ENCODE results near the gene TSEN34.
"Not testable (repeated sequence)": the region's sequence is repeated elsewhere in the genome, so short reads cannot be mapped to it uniquely, and the experiment has no call there.

DNA sequence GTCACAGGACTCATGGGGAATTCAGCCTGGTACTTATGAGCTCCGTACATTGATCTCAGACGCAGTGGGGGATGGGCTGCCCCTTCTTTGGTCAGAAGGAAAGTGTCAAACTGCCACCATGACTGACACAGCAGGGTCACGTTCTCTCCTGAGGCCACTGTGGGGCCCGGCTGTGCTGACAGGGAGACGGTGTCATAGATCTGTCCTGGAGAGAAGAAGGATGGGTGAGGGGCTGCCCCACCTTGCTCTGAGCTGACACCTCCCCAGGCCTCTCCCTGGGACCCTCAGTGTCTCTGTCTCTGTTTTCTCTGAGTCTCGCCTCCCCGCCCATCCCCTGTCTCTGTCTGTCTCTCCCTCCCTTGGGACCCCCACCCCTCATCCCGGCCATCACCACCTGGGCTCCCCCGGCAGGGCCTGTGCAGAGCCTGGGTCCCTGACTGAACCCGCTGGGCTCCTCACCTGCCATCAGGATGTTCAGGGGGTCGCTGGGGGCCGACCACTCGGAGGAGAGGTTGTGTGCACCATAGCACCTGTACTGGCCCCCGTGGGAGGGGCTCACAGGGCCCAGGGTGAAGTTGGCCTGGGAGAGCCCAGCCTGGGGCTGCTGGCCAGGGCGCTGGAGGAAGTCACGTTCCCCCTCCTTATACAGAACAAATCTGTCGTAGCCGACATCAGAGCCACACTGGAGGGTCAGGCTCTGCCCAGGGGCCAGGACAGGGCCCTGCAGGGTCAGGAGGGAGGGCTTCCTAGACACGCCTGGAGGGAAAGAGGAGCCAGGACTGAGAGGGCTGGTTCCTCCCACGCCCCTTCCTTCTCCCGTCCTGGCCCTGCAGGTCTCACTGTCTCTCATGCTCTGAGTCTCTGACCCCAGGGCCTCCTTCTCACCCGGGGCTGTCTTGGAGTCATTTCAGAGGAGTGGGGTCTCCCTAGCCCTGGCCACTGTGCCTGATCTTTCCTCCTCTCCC, 49.5 kb downstream of the TSEN34 start:
- TF ChIP-seq, protein P1, sequence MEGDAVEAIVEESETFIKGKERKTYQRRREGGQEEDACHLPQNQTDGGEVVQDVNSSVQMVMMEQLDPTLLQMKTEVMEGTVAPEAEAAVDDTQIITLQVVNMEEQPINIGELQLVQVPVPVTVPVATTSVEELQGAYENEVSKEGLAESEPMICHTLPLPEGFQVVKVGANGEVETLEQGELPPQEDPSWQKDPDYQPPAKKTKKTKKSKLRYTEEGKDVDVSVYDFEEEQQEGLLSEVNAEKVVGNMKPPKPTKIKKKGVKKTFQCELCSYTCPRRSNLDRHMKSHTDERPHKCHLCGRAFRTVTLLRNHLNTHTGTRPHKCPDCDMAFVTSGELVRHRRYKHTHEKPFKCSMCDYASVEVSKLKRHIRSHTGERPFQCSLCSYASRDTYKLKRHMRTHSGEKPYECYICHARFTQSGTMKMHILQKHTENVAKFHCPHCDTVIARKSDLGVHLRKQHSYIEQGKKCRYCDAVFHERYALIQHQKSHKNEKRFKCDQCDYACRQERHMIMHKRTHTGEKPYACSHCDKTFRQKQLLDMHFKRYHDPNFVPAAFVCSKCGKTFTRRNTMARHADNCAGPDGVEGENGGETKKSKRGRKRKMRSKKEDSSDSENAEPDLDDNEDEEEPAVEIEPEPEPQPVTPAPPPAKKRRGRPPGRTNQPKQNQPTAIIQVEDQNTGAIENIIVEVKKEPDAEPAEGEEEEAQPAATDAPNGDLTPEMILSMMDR (IDR thresholded peaks at IDR 0.05), result not testable (repeated sequence)
- TF ChIP-seq POLR2A (IDR thresholded peaks at IDR 0.05), result not testable (repeated sequence)
